Colonic mucosa (tissue), 4 donors: ENCODE results near the gene TRAK2. TPM values are rescaled to one million over a fixed set of nuclear protein-coding genes. Genes with fewer than 3 reads are reported as not detected.

Experiments
- DNase-seq: peaks from one replicate; pipeline ENCODE4 v3.0.0-alpha.2; 2020
- H3K27ac ChIP-seq: fragments of 200-600 bp; one replicate; pipeline ENCODE4 v1.8.0; 2021
- H3K27me3 ChIP-seq: fragments of 200-600 bp; one replicate; pipeline ENCODE4 v1.8.0; 2021
- H3K36me3 ChIP-seq: fragments of 200-600 bp; one replicate; pipeline ENCODE4 v1.8.0; 2021
- H3K4me1 ChIP-seq: fragments of 200-600 bp; one replicate; pipeline ENCODE4 v1.8.0; 2021; ENCODE audit warnings: mild to moderate bottlenecking
- H3K4me3 ChIP-seq: fragments of 200-600 bp; one replicate; pipeline ENCODE4 v1.8.0; 2021
- H3K9ac ChIP-seq, 2 donors: one replicate each; pipeline ENCODE4 v1.7.0; 2013; ENCODE audit warnings: control low read depth in 2 of 2, low read depth in 2 of 2, low read length in 2 of 2
- H3K9me3 ChIP-seq: fragments of 200-600 bp; one replicate; pipeline ENCODE4 v1.8.0; 2021
- CTCF ChIP-seq: fragments of 200-600 bp; IDR thresholded peaks from one replicate; pipeline ENCODE4 v1.8.0; 2022; ENCODE audit warnings: antibody characterized with exemption, mild to moderate bottlenecking
- intact Hi-C: fragments of 100-400 bp; cut with DNase I; formaldehyde crosslinking; loops from one replicate; pipeline ENCODE4 v1.14.1; 2022
- total RNA-seq, 2 donors: library from RNA; stranded (reverse); fragmentation: NEBNext Ultra II Directional in 1 of 2; extraction: Animal tissue kit (Norgen Biotek cat#: 25700) in 1 of 2; gene quantifications; one replicate each; pipeline ENCODE4 v1.2.1, GENCODE V29; 2021
- donor health status: healthy.
- donor health status: DM: no; HTN: no; CAD: no.
- donor health status: DM: no; HTN: no; CAD: no.

TRAK2 gene
- total RNA-seq, 2 donors from 2014 or later = 40.0 to 50.3 TPM

- Histone ChIP-seq H3K36me3 (no peaks in the 10 kb centered on the region), H3K4me3 (no peak overlapping the region), H3K9ac (no peak overlapping the region), H3K4me1 (no peaks in the 10 kb centered on the region), H3K27me3 (no peaks in the 10 kb centered on the region), H3K27ac (no peak overlapping the region), H3K9me3 (no peaks in the 10 kb centered on the region)
- no peak for DNase-seq
- intact Hi-C loops = no loop called here
- no peak for TF ChIP-seq CTCF
Measured at GRCh38 chr2:201425952-201426351, 25.3 kb downstream of the TRAK2 start.

- H3K4me3 ChIP-seq = no peak overlapping the region
- no peaks in the 10 kb centered on the region for H3K27me3 ChIP-seq
- no peak overlapping the region for H3K27ac ChIP-seq
- DNase-seq = no peak
- H3K4me1 ChIP-seq = no peaks in the 10 kb centered on the region
- H3K9me3 ChIP-seq = no peaks in the 10 kb centered on the region
- intact Hi-C loops = no loop called here
- TF ChIP-seq CTCF = no peak
- no peak overlapping the region for H3K9ac ChIP-seq
- no peaks in the 10 kb centered on the region for H3K36me3 ChIP-seq
Measured at GRCh38 chr2:201420442-201421113, 30.7 kb downstream of the TRAK2 start.

- H3K36me3 ChIP-seq = no peaks in the 10 kb centered on the region
- no peak for DNase-seq
- H3K4me3 ChIP-seq = no peak overlapping the region
- no peak overlapping the region for H3K9ac ChIP-seq
- no peaks in the 10 kb centered on the region for H3K9me3 ChIP-seq
- TF ChIP-seq CTCF = no peak
- H3K27me3 ChIP-seq = no peaks in the 10 kb centered on the region
- intact Hi-C loops = no loop called here
- H3K27ac ChIP-seq = no peak overlapping the region
- H3K4me1 ChIP-seq = no peaks in the 10 kb centered on the region
Measured at GRCh38 chr2:201419986-201420385, 31.3 kb downstream of the TRAK2 start.

GRCh38 chr2:201419057-201419635, 32.1 kb downstream of the TRAK2 start:
- no peaks in the 10 kb centered on the region for H3K27me3 ChIP-seq
- H3K9me3 ChIP-seq = no peaks in the 10 kb centered on the region
- intact Hi-C loops = no loop called here
- H3K9ac ChIP-seq = no peak overlapping the region
- no peaks in the 10 kb centered on the region for H3K36me3 ChIP-seq
- no peaks in the 10 kb centered on the region for H3K4me1 ChIP-seq
- peak; percentile 40 for DNase-seq
- no peak overlapping the region for H3K4me3 ChIP-seq
- H3K27ac ChIP-seq = no peak overlapping the region
- no peak for TF ChIP-seq CTCF

- Histone ChIP-seq H3K4me1 (no peaks in the 10 kb centered on the region), H3K27me3 (no peaks in the 10 kb centered on the region), H3K4me3 (no peak overlapping the region), H3K9me3 (no peaks in the 10 kb centered on the region), H3K36me3 (no peaks in the 10 kb centered on the region), H3K9ac (no peak overlapping the region), H3K27ac (no peak overlapping the region)
- intact Hi-C loops = no loop called here
- no peak for DNase-seq
- TF ChIP-seq CTCF = no peak
Measured at GRCh38 chr2:201415149-201415548, 36.1 kb downstream of the TRAK2 start.
